GM21717 (cell line): ENCODE measurements around the gene UBE2E2.

Experiments used
- ATAC-seq: cut with Tn5 transposase; IDR thresholded peaks from one replicate; pipeline ENCODE4 v1.9.1; 2021; ENCODE audit warnings: mild to moderate bottlenecking, moderate library complexity; ENCODE audit not compliant: unreplicated experiment

The UBE2E2 gene

DNA sequence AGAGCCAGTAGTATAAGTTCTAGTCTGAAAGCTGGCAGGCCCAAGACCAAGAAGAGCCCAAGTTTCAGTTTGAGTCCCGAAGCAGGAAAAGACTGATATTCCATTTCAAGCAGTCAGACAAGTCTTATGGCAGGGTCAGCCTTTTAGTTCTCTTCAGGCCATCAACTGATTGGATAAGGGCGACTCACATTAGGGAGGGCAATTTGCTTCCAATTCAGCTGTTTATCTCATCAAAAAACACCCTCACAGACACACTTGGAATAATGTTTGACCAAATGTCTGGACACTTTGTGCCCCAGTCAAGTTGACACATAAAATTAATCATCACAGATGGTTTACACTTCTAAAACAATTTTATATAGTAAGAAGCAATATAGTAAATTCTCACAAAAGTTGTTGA lies 69.7 kb downstream of the UBE2E2 start:
- ATAC-seq: no peak

GRCh38 chr3:23275061-23275460 lies 71.9 kb downstream of the UBE2E2 start:
- no peak for ATAC-seq

DNA sequence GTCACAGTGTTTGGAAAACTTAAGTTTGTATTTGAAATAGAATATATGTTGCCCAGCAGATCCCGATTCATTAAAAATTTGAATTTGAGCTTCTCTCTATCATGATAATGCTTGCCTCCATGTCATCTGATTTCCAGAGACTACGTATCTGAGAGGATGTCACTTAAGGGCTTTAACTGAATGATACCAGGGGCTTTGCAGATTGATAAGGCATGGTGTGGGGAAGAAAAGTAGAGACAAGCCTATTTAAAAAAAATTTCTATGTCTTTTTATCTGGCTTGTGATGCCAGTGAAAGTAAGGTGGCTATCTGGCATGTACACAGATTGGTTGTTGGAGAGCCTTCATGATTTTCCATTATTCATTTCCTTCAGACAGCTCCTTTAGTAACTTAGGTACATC lies 72.7 kb downstream of the UBE2E2 start:
- ATAC-seq: no peak

GRCh38 chr3:23276913-23277658 lies 74.0 kb downstream of the UBE2E2 start:
- no peak for ATAC-seq

DNA sequence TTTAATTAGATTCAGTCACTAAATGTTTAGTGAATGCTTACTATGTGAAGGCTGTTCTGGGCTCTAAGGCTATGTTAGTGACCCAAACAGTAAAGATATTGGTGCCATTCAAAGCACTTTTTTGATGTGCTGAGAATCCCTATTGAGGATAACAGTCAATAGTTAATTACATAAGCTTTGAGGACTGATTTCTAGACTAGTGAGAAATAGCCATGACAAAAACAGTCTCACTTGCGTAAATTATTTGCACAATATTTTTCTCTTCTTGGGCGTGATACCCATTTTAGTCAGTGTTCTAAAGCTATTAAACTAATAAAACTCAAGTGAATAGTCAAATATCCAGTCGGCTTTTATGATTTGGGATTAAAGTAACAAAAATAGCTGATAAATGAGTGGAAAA lies 74.6 kb downstream of the UBE2E2 start:
- no peak for ATAC-seq

DNA sequence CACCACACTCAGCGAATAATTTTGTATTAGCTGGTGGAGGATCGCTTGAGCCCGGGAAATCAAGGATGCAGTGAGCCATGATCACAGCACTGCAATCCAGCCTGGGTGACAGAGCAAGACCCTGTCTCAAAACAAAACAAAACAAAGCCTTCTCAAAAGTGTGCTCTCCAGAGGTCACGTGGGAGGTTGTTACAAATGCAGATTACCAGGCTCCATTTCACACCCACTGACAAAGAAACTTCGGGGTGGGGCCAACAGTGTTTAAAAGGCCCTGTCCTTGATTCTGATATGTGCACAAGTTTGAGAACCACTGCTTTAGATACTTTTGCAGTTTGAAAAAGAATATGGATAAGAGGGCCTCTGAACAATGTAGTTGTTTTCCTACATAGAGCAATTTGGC lies 80.5 kb downstream of the UBE2E2 start:
- no peak for ATAC-seq

- ATAC-seq: no peak
These were observed 85.2 kb downstream of the UBE2E2 start for GRCh38 chr3:23288286-23288685.

- no peak for ATAC-seq
These were observed 85.6 kb downstream of the UBE2E2 start for GRCh38 chr3:23288715-23289114.

- ATAC-seq: no peak
These were observed 89.3 kb downstream of the UBE2E2 start for GRCh38 chr3:23292432-23292831.

DNA sequence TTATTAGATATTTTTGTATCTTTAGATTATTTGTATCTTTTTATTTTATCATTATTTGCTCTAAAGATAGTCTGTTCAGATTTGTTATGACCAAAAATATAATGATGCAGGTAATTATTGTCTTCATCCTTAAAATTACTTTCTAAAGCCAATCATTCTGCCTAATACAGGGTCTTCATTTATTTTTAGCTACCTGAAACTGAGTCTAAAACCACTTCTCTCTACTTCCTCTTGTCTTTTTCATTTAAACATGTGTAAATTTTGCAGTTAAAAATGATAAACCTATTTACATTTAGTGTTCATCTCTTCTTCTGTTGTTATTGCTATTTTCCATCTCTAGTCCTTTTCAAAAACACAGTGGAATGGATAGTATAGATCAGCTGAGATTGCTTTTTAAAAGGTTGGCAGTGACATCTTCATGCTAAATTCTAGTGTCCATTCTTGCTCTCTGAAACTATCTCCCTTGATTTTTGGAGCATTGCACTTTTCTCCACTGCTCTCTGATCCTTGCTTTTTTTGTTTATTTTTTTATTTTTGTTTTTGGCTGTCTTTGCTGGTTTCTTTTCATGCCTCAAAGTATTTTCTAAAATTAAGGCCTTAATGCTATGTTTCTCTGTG lies 91.8 kb downstream of the UBE2E2 start:
- ATAC-seq: no peak

DNA sequence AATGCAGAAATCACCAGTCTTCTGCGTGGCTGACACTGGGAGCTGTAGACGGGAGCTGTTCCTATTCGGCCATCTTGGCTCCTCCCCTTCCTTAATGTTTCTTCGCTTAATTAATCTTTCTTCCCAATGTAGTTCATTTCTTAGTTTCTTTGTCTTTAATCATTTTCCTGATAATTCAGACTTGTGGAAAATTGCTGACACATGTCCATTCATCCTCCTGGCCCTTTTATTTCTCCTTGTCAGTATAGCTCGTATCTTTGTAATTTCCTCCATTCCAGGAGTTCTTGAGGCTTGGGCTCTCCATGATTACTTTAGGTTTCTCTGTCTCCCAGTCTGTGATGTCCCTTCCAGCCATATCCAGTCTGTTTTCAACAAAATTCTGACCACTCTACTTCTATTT lies 98.7 kb downstream of the UBE2E2 start:
- ATAC-seq: no peak

DNA sequence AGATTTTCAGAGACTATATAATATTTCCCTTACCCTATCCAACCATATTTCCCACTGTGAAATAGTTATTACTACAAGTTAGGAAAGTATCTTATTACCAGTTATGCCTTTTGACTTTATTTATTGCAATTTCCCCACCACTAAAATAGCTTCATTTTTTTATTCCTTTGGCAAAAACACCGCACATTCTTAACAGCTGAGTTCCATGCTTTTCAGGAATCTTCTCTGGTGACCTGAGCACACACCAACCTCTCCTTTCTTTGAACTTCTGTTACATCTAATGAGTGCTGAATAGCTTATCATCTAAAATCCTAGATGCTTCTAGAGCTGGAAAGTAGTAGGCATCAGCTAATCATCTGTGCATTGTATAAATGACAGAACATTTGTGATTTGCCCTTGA lies 99.1 kb downstream of the UBE2E2 start:
- no peak for ATAC-seq

- no peak for ATAC-seq
These were observed 100.6 kb downstream of the UBE2E2 start for GRCh38 chr3:23303601-23304217.

DNA sequence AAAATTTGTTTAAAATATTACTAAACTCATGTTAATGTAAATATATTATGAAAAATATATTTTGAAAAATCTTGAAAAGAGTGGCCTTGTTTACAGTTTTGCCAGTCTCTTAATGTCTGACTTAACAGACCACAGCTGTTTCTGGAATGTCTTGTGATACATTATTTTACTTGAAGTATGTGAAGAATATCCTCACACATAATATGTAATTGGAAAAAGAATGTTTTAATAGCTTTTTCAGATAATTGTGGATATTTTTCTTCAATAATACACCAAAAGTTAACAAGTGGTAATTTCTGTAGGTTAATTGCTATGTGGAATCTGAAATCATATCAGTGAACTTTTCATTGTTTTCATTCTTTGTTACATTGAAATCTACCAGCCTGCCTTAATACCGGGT lies 101.3 kb downstream of the UBE2E2 start:
- no peak for ATAC-seq

GRCh38 chr3:23308986-23309625 lies 106.0 kb downstream of the UBE2E2 start:
- no peak for ATAC-seq

- ATAC-seq: no peak
These were observed 109.7 kb downstream of the UBE2E2 start for GRCh38 chr3:23312866-23313265.

DNA sequence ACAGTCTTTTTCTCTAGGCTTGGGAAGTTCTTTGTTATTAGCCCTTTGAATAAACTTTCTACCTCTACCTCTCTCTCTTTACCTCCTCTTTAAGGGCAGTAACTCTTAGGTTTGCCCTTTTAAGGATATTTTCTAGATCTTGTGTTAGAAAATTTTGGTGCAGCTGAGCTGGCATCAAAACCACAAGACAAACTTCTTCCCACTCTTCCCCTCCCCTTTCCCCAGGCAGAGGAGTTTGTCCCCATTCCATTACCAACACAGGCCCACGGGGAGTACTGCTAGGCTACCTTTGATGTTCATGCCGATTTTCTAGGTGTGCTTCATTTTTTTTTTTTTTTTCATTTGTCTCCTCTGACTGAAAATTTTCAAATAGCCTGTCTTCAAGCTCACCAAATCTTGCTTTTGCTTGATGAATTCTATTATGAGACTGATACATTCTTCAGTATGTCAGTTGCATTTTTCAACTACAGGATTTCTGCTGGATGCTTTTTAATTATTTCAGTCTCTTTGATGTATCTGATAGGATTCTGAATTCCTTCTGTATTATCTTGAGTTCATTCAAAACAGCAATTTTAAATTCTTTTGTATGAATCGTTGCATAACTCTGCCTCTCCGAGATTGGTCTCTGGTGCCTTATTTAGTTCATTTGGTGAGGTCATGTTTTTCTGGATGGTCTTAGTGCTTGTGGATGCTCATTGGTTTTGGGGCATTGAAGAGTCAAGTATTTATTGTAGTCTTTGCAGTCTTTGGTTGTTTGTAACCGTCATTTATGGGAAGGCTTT lies 112.0 kb downstream of the UBE2E2 start:
- ATAC-seq: no peak

GRCh38 chr3:23316924-23317323 lies 113.8 kb downstream of the UBE2E2 start:
- ATAC-seq: no peak

DNA sequence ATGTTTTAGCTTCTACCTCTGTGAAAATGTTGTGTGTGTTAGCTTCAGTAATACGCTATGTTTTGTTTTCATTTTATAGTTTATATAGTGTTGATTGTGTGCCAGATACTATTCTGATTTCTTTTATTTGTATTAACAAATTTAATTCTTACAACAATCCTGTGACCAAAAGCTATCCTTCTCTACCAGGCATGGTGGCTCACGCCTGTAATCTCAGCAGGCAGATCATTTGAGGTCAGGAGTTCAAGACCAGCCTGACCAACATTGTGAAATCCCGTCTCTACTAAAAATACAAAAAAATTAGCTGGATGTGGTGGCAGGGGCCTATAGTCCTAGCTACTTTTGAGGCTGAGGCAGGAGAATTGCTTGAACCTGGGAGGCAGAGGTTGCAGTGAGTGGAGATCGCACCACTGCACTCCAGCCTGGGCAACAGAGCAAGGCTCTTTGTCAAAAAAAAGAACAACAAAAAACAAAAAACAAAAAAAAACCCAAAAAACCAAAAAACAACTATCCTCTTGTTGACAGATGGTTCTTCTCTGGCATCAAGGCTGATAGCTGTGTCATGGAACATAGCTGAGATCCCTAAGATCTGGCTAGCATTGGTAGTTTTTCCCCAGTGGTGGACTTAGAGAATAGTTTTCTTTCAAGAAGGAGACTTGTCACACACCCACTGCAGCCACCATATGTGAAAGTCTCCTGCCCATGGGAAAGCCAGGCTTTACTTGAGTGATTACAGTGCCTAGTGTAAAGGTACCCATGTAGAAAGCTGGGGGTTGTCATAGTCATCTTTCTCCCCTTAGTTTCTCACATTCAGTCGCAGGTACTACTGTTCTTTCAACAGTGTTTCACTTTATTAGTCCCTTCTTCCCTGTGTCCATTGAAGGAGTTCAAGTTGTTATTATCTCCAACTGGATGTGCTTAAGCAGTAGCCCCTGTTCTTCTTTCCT lies 116.5 kb downstream of the UBE2E2 start:
- peak; percentile 55 for ATAC-seq
